ENCODE results near the gene SDC4.

DNA sequence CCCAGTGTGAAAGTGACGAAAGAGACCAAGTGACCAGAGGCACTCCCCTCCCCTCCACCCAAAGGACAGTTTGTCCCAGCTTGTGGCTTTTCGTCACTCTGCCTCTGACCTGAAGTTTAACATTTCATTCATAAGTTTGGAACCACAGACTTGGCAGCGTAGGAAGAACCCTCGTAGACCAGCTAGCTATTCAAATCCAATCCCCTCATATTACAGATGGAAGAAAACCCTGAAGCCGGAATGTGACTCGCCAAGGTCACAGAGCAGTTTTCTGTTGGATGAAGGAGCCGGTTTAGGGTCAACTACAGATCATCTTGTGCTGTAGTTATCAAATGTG is 10.8 kb upstream of the SDC4 start:
- TF ChIP-seq, protein P1, sequence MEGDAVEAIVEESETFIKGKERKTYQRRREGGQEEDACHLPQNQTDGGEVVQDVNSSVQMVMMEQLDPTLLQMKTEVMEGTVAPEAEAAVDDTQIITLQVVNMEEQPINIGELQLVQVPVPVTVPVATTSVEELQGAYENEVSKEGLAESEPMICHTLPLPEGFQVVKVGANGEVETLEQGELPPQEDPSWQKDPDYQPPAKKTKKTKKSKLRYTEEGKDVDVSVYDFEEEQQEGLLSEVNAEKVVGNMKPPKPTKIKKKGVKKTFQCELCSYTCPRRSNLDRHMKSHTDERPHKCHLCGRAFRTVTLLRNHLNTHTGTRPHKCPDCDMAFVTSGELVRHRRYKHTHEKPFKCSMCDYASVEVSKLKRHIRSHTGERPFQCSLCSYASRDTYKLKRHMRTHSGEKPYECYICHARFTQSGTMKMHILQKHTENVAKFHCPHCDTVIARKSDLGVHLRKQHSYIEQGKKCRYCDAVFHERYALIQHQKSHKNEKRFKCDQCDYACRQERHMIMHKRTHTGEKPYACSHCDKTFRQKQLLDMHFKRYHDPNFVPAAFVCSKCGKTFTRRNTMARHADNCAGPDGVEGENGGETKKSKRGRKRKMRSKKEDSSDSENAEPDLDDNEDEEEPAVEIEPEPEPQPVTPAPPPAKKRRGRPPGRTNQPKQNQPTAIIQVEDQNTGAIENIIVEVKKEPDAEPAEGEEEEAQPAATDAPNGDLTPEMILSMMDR (tag by site-specific recombination; IDR thresholded peaks at IDR 0.05): no peak
- TF ChIP-seq ZNF133 (tag by site-specific recombination; IDR thresholded peaks at IDR 0.05) (no peak), KLF16 (tag by site-specific recombination; IDR thresholded peaks at IDR 0.05) (no peak), ZNF112 (tag by site-specific recombination; IDR thresholded peaks at IDR 0.05) (no peak), ZNF560 (tag by site-specific recombination; IDR thresholded peaks at IDR 0.05; ENCODE audit: borderline replicate concordance) (no peak), KLF9 (tag by site-specific recombination; IDR thresholded peaks at IDR 0.05; ENCODE audit: low read depth) (no peak), MEIS1 (CRISPR knock-in tag; IDR thresholded peaks at IDR 0.05; ENCODE audit: borderline replicate concordance) (no peak), HOXD13 (CRISPR knock-in tag; IDR thresholded peaks at IDR 0.05; ENCODE audit: borderline replicate concordance) (no peak), ZBTB20 (tag by site-specific recombination; IDR thresholded peaks at IDR 0.05) (no peak)
- TF ChIP-seq, protein P2, sequence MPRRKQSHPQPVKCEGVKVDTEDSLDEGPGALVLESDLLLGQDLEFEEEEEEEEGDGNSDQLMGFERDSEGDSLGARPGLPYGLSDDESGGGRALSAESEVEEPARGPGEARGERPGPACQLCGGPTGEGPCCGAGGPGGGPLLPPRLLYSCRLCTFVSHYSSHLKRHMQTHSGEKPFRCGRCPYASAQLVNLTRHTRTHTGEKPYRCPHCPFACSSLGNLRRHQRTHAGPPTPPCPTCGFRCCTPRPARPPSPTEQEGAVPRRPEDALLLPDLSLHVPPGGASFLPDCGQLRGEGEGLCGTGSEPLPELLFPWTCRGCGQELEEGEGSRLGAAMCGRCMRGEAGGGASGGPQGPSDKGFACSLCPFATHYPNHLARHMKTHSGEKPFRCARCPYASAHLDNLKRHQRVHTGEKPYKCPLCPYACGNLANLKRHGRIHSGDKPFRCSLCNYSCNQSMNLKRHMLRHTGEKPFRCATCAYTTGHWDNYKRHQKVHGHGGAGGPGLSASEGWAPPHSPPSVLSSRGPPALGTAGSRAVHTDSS (tag by site-specific recombination; IDR thresholded peaks at IDR 0.05): no peak
- TF ChIP-seq, protein P3, sequence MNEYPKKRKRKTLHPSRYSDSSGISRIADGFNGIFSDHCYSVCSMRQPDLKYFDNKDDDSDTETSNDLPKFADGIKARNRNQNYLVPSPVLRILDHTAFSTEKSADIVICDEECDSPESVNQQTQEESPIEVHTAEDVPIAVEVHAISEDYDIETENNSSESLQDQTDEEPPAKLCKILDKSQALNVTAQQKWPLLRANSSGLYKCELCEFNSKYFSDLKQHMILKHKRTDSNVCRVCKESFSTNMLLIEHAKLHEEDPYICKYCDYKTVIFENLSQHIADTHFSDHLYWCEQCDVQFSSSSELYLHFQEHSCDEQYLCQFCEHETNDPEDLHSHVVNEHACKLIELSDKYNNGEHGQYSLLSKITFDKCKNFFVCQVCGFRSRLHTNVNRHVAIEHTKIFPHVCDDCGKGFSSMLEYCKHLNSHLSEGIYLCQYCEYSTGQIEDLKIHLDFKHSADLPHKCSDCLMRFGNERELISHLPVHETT (tag by site-specific recombination; IDR thresholded peaks at IDR 0.05): no peak
- TF ChIP-seq, protein P4, sequence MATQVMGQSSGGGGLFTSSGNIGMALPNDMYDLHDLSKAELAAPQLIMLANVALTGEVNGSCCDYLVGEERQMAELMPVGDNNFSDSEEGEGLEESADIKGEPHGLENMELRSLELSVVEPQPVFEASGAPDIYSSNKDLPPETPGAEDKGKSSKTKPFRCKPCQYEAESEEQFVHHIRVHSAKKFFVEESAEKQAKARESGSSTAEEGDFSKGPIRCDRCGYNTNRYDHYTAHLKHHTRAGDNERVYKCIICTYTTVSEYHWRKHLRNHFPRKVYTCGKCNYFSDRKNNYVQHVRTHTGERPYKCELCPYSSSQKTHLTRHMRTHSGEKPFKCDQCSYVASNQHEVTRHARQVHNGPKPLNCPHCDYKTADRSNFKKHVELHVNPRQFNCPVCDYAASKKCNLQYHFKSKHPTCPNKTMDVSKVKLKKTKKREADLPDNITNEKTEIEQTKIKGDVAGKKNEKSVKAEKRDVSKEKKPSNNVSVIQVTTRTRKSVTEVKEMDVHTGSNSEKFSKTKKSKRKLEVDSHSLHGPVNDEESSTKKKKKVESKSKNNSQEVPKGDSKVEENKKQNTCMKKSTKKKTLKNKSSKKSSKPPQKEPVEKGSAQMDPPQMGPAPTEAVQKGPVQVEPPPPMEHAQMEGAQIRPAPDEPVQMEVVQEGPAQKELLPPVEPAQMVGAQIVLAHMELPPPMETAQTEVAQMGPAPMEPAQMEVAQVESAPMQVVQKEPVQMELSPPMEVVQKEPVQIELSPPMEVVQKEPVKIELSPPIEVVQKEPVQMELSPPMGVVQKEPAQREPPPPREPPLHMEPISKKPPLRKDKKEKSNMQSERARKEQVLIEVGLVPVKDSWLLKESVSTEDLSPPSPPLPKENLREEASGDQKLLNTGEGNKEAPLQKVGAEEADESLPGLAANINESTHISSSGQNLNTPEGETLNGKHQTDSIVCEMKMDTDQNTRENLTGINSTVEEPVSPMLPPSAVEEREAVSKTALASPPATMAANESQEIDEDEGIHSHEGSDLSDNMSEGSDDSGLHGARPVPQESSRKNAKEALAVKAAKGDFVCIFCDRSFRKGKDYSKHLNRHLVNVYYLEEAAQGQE (tag by site-specific recombination; IDR thresholded peaks at IDR 0.05): no peak

Data from HEK293 (cell line).